Right hindlimb (tissue), 1 donor: ENCODE measurements around the gene ACP7.
"Not testable (repeated sequence)": the region's sequence is repeated elsewhere in the genome, so short reads cannot be mapped to it uniquely, and the experiment has no call there.

ENCODE experiments used
- DNase-seq: peaks from one replicate; pipeline ENCODE4 v3.0.0-alpha.2; 2018

Gene ACP7

DNA sequence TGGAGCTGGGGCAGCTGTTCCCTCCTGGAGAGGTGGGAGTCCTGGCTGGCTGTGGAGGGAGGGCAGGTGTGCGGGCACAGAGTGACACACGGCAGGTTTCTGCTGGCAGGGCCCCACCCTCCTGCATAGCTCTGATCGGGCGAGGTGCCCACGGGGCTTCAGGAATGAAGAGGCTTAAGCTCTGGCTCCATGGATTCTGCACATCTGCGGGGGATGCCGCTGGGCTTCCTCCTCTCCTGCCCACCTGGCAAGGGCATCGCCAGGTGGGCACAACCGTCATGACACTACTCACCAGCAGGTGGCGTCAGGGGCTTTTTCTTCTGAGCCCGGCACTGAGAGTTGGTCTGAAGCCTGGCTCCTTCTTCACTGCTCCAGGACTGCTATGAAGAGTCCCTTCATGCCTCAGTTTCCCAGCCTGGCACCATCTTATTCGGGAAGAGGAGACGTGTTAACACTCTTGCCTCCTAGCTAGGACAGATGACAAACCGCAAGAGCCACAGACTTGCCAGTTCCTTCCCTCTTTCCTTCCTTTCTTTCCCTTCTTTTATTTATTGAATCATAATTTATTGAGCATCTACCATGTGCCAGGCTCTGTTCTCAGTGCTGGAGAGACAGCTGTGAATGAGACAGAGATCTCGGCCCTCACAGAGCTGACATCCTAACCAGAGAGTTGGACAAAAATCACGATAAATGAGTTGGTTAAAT, 26.2 kb downstream of the ACP7 start:
- DNase-seq: peak; percentile 59

GRCh38 chr19:39111593-39112199, 27.5 kb downstream of the ACP7 start:
- DNase-seq: no peak

GRCh38 chr19:39112338-39112890, 28.2 kb downstream of the ACP7 start:
- DNase-seq: no peak

DNA sequence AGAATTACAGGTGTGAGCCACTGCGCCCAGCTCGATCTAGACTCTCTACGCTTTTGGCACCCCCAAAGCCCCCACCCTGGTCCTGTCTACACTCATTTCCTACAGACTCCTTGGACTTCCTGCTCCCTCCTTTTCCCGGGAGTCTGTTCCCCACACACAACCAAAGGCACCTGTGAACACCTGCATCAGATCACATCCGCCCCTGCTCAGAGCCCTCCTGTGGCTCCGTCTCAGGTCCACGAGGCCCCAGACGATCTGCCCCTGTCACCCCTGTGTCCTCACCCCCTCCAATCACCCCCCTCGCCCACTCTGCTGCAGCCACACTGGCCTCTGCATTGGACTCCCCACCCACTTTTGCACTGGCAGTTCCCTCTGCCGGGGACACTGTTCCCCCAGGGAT, 29.0 kb downstream of the ACP7 start:
- DNase-seq: no peak

- no peak for DNase-seq
Observed at GRCh38 chr19:39115105-39115847, 31.1 kb downstream of the ACP7 start.

- DNase-seq: not testable (repeated sequence)
Observed at GRCh38 chr19:39117023-39117422, 32.9 kb downstream of the ACP7 start.

- no peak for DNase-seq
Observed at GRCh38 chr19:39119830-39120229, 35.7 kb downstream of the ACP7 start.

DNA sequence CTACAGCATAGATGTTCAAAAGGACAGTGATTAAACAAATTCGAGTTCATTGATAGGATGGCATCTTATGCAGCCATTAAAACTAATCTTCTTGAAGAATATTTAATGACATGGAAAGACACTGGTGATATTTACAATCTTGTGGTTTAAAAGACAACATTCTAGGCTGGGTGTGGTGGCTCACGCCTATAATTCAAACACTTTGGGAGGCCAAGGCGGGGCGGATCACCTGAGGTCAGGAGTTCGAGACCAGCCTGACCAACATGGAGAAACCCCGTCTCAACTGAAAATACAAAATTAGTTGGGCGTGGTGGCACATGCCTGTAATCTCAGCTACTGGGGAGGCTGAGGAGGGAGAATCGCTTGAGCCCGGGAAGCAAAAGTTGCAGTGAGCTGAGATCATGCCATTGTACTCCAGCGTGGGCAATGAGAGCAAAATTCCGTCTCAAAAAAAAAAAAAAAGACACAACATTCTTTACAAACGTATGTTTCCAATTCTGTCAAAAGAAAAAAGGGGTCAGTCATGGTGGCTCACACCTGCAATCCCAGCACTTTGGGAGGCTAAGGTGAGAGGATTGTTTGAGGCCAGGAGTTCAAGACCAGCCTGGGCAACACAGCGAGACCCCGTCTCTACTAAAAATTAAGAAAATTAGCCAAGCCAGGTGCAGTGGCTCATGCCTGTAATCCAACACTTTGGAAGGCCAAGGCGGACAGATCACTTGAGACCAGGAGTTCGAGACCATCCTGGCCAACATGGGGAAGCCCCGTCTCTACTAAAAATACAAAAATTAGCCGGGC, 39.0 kb downstream of the ACP7 start:
- DNase-seq: no peak

- no peak for DNase-seq
Observed at GRCh38 chr19:39124136-39124764, 40.1 kb downstream of the ACP7 start.

DNA sequence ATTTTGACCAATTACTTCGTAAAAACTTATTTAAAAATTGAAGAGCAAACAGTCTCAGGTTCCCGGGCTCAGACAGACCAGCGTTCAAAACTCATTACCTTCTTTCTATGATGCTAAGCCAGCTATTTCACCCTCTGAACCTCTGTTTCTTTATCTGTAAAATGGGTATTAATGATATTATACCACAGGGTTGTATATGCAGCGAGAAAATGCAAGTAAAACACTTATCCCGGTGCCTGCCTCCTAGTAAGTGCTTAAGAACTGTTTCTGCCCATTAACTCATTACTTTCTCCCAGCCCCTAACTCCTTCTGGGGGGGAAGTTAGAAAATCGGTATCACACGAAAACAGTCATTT, 41.0 kb downstream of the ACP7 start:
- no peak for DNase-seq

GRCh38 chr19:39125554-39126311, 41.6 kb downstream of the ACP7 start, which contains the start of gene PAK4:
Gene PAK4 (plus strand): TSS chr19:39125786. CDS start chr19:39169554, 43,768 bp downstream.
- peak; percentile 99 for DNase-seq

- no peak for DNase-seq
Observed at GRCh38 chr19:39126312-39127187, 42.4 kb downstream of the ACP7 start.

DNA sequence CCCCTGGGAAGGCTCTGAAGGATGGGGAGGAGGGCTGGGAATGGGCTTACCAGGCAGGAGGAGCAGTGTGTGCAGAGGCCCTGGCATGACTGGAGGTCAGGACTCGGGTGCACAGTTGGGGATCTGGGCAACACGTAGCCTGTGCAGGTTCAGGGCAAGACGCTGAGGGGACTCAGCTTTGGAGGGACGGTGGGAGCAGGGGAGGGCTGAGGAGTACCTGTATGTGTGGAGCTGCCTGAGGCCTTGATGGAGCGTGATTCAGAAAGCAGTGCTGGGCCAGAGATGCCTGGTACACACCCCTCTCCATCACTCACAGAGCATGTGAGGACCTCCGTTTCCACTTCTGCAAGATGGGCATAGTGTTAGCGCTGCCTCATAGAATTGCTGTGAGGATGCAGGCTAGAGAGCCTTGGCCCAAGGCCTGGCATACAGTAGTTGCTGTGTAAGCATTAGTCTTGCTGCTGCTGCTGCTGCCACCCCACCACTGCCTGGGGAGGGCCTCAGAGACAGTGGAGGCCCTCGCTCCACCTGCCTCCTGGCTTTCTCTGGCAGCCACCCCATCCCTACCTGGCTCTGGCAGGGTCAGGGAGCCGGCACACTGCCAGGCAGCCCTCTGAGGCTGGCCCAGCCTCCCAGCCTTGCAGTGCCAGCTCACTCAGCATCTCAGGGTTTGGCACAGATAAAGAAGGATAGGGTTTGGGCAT, 43.8 kb downstream of the ACP7 start:
- DNase-seq: no peak

- no peak for DNase-seq
Observed at GRCh38 chr19:39128516-39129079, 44.4 kb downstream of the ACP7 start.

- DNase-seq: no peak
Observed at GRCh38 chr19:39129116-39129515, 44.9 kb downstream of the ACP7 start.

DNA sequence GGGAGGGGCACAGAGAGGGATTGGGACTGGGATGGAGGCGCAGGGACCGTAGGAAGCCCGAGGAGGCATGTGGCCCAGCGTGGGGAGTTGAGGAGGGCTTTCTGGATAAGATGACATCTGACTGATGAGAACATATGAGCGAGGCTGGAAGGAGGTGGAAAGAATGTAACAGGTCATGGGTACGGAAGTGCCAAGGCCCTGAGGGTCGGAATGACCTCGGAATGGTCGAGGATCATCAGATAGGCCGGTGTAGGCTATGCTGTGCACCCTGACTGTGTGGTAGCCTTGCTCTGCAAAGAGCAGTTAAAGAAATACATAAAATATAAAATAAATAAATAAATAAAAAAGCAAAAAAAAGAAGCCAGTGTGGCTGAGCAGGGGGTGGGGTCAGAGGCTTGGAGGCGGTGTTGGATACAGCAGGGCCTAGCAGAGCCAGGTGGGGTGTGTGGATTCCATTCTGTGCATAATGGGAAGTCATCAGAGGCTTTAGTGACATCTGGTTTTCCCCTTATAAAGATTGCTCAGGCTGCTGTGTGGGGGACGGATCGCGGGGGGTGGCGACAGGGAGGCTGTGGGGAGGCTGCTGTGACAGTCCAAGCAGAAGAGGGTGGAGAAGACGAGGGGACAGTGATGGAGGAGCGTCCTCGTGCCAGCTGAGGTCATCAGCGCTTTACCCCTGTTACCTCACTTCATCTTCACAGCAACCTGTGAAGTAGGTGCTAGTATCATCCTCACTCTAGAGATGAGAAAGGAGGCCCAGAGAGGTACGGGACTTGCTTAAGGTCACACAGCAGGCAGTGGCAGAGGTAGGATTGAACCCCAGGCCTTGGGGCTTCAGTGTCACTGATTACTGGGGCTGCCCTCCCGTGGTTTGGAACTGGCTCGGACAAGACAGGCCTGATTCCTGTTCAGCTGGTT, 46.4 kb downstream of the ACP7 start:
- DNase-seq: peak; percentile 83

- DNase-seq: peak; percentile 81
Observed at GRCh38 chr19:39131255-39131755, 47.1 kb downstream of the ACP7 start.

GRCh38 chr19:39132344-39132969, 48.3 kb downstream of the ACP7 start:
- no peak for DNase-seq
